Osteoblast (primary cell): Measurements from ENCODE around the gene RNF41. TPM values are rescaled to one million over a fixed set of nuclear protein-coding genes. Genes with fewer than 3 reads are reported as not detected.
"Not testable (repeated sequence)": the region's sequence is repeated elsewhere in the genome, so short reads cannot be mapped to it uniquely, and the experiment has no call there.

Experiments
- DNase-seq: peaks from one replicate; pipeline ENCODE4 v3.0.0; 2011; ENCODE audit warnings: low spot score, mixed read lengths; ENCODE audit not compliant: insufficient read length; ENCODE audit errors: missing footprints
- H2AFZ ChIP-seq: 2 replicates; pipeline ENCODE4 v1.6.0; 2011; ENCODE audit warnings: mild to moderate bottlenecking, low read length
- H3K27ac ChIP-seq: 2 replicates; pipeline ENCODE4 v1.5.1; 2011; ENCODE audit warnings: mild to moderate bottlenecking, low read depth, low read length, moderate library complexity
- H3K27me3 ChIP-seq: 2 replicates; pipeline ENCODE4 v1.6.0; 2012; ENCODE audit warnings: mild to moderate bottlenecking, control low read depth, inconsistent platforms, low read length, moderate library complexity; ENCODE audit not compliant: insufficient read depth
- H3K36me3 ChIP-seq: 2 replicates; pipeline ENCODE4 v1.5.1; 2011; ENCODE audit warnings: mild to moderate bottlenecking, low read length, control low read depth, moderate library complexity; ENCODE audit not compliant: insufficient read depth
- H3K4me1 ChIP-seq: 2 replicates; pipeline ENCODE4 v1.5.1; 2011; ENCODE audit warnings: mild to moderate bottlenecking, low read length, control low read depth, moderate library complexity; ENCODE audit not compliant: insufficient read depth
- H3K4me2 ChIP-seq: 2 replicates; pipeline ENCODE4 v1.6.0; 2011; ENCODE audit warnings: mild to moderate bottlenecking, low read length; ENCODE audit not compliant: insufficient read depth
- H3K4me3 ChIP-seq: fragments of 200-600 bp; sonication (generic); 3 replicates; pipeline ENCODE4 v1.5.1; 2012; ENCODE audit warnings: mild to moderate bottlenecking, low read length, inconsistent platforms; ENCODE audit not compliant: insufficient read depth
- H3K79me2 ChIP-seq: 2 replicates; pipeline ENCODE4 v1.6.0; 2012; ENCODE audit warnings: mild to moderate bottlenecking, low read length, control low read depth, inconsistent platforms; ENCODE audit not compliant: insufficient read depth
- H3K9me3 ChIP-seq: 2 replicates; pipeline ENCODE4 v1.5.1; 2011; ENCODE audit warnings: low read depth, low read length, control low read depth
- H4K20me1 ChIP-seq: 2 replicates; pipeline ENCODE4 v1.6.0; 2012; ENCODE audit warnings: mild to moderate bottlenecking, low read length, control low read depth; ENCODE audit not compliant: insufficient read depth
- CTCF ChIP-seq: IDR thresholded peaks from 2 replicates; pipeline ENCODE4 v1.5.1; 2011; ENCODE audit warnings: mild to moderate bottlenecking, low read depth, low read length, moderate library complexity; ENCODE audit errors: extremely low read depth
- total RNA-seq: library from RNA; depleted of rRNA; stranded (reverse); fragments of >200 nt; gene quantifications from 2 replicates; pipeline ENCODE4 v1.2.3, GENCODE V29; 2012

RNF41 gene
- total RNA-seq = 155 and 159 TPM in 2 replicates

- Histone ChIP-seq H3K9me3 (no peaks in the 10 kb centered on the region), H3K27ac (peak within 1 kb of the TSS; percentile 96), H3K36me3 (peaks cover 3% of the 10 kb centered on the region), H3K4me1 (peaks cover 32% of the 10 kb centered on the region), H2AFZ (peak within 1 kb of the TSS; percentile 63), H3K79me2 (peaks cover 40% of the 10 kb centered on the region), H3K4me2 (peak within 1 kb of the TSS; percentile 100), H3K27me3 (no peaks in the 10 kb centered on the region), H4K20me1 (peaks cover 6% of the 10 kb centered on the region), H3K4me3 (peak within 1 kb of the TSS; percentile 86)
- peak; percentile 98 for DNase-seq
- TF ChIP-seq CTCF = peak; percentile 26
Observed at GRCh38 chr12:56221757-56222530, at the start of gene RNF41. TSS of gene RNF41 (minus strand) at chr12:56221922. CDS start at chr12:56214047, 7,875 bp downstream.

- H3K4me2 ChIP-seq = no peak overlapping the region
- H3K9me3 ChIP-seq = no peaks in the 10 kb centered on the region
- peak; percentile 54 for TF ChIP-seq CTCF
- H3K27ac ChIP-seq = no peak overlapping the region
- no peaks in the 10 kb centered on the region for H3K27me3 ChIP-seq
- peaks cover 59% of the 10 kb centered on the region for H3K36me3 ChIP-seq
- no peak overlapping the region for H2AFZ ChIP-seq
- DNase-seq = peak; percentile 53
- H3K4me1 ChIP-seq = peaks cover 11% of the 10 kb centered on the region
- H3K4me3 ChIP-seq = no peak overlapping the region
- H4K20me1 ChIP-seq = no peaks in the 10 kb centered on the region
- H3K79me2 ChIP-seq = no peaks in the 10 kb centered on the region
Observed at GRCh38 chr12:56271031-56271430, 49.3 kb upstream of the RNF41 start.

GRCh38 chr12:56267443-56268071, 45.8 kb upstream of the RNF41 start:
- Histone ChIP-seq H4K20me1 (no peaks in the 10 kb centered on the region), H3K79me2 (no peaks in the 10 kb centered on the region), H3K9me3 (no peaks in the 10 kb centered on the region), H3K4me3 (peak overlapping the region; percentile 81), H3K4me1 (peaks cover 11% of the 10 kb centered on the region), H3K27ac (peak overlapping the region; percentile 76), H2AFZ (peak overlapping the region; percentile 98), H3K4me2 (peak overlapping the region; percentile 92), H3K27me3 (no peaks in the 10 kb centered on the region), H3K36me3 (peaks cover 28% of the 10 kb centered on the region)
- DNase-seq = peak; percentile 74
- TF ChIP-seq CTCF = no peak

GRCh38 chr12:56266693-56267442, 45.1 kb upstream of the RNF41 start, which contains the start of gene COQ10A:
TSS of gene COQ10A (plus strand) at chr12:56266942. CDS start at chr12:56267119, 177 bp downstream.
- H3K4me2 ChIP-seq = peak within 1 kb of the TSS; percentile 92
- peaks cover 14% of the 10 kb centered on the region for H3K4me1 ChIP-seq
- H3K27me3 ChIP-seq = no peaks in the 10 kb centered on the region
- peaks cover 21% of the 10 kb centered on the region for H3K36me3 ChIP-seq
- peak; percentile 65 for TF ChIP-seq CTCF
- H3K9me3 ChIP-seq = no peaks in the 10 kb centered on the region
- no peaks in the 10 kb centered on the region for H3K79me2 ChIP-seq
- peak within 1 kb of the TSS; percentile 81 for H3K4me3 ChIP-seq
- DNase-seq = peak; percentile 99
- no peaks in the 10 kb centered on the region for H4K20me1 ChIP-seq
- peak within 1 kb of the TSS; percentile 76 for H3K27ac ChIP-seq
- H2AFZ ChIP-seq = peak within 1 kb of the TSS; percentile 98

GRCh38 chr12:56266068-56266692, 44.5 kb upstream of the RNF41 start:
- H3K27me3 ChIP-seq, DNase-seq, H3K9me3 ChIP-seq, H3K79me2 ChIP-seq, H4K20me1 ChIP-seq: not testable (repeated sequence)
- Histone ChIP-seq H3K27ac (peak overlapping the region; percentile 76), H3K4me2 (peak overlapping the region; percentile 92), H3K4me3 (peak overlapping the region; percentile 81), H2AFZ (peak overlapping the region; percentile 98), H3K36me3 (peaks cover 15% of the 10 kb centered on the region), H3K4me1 (peaks cover 21% of the 10 kb centered on the region)
